Measurements from ENCODE around the gene OIP5.

GRCh38 chr15:41269887-41270286, 62.5 kb downstream of the OIP5 start:
- TF ChIP-seq EZH2 (IDR thresholded peaks at IDR 0.05; ENCODE audit: low read length) = no peak
- TF ChIP-seq CTCF (optimal IDR thresholded peaks at IDR 0.05 in 1 of 3, IDR thresholded peaks at IDR 0.05 in 1 of 3, conservative IDR thresholded peaks at IDR 0.05 in 1 of 3; ENCODE audit: extremely low read depth in 1 of 3, insufficient read depth in 2 of 3, low read length in 3 of 3) = no peak

Measured in keratinocyte (primary cell).